Spleen (tissue), 11 donors: ENCODE data around the gene S1PR4. TPM values are rescaled to one million over a fixed set of nuclear protein-coding genes. Genes with fewer than 3 reads are reported as not detected.

Experiments
- DNase-seq: peaks from one replicate; pipeline ENCODE4 v3.0.0-alpha.2; 2020
- H3K27ac ChIP-seq, 8 donors: fragments of 200-600 bp; sonication (generic) in 7 of 8; 1 replicate in 4 of 8; 2 replicates in 4 of 8; pipeline versions ENCODE4 v1.5.0 to v1.8.0; 2016 to 2021; ENCODE audit warnings: inconsistent platforms in 4 of 8, mild to moderate bottlenecking in 4 of 8, moderate library complexity in 1 of 8
- H3K27me3 ChIP-seq, 7 donors: fragments of 200-600 bp; sonication (generic) in 6 of 7; replicated peaks in 1 of 7; 1 replicate in 4 of 7; 2 replicates in 3 of 7; pipeline versions ENCODE4 v1.5.0 to v1.8.0; 2016 to 2021; ENCODE audit warnings: inconsistent platforms in 3 of 7, mild to moderate bottlenecking in 1 of 7
- H3K36me3 ChIP-seq, 6 donors: fragments of 200-600 bp; sonication (generic) in 5 of 6; 1 replicate in 4 of 6; 2 replicates in 2 of 6; pipeline versions ENCODE4 v1.5.0 to v1.8.0; 2016 to 2021; ENCODE audit warnings: inconsistent platforms in 2 of 6
- H3K4me1 ChIP-seq, 6 donors: fragments of 200-600 bp; sonication (generic) in 5 of 6; 1 replicate in 3 of 6; 2 replicates in 3 of 6; pipeline versions ENCODE4 v1.5.0 to v1.8.0; 2016 to 2021; ENCODE audit warnings: inconsistent platforms in 3 of 6
- H3K4me3 ChIP-seq, 8 donors: fragments of 200-600 bp; sonication (generic) in 7 of 8; 1 replicate in 4 of 8; 2 replicates in 4 of 8; pipeline versions ENCODE4 v1.5.0 to v1.8.0; 2016 to 2021; ENCODE audit warnings: inconsistent platforms in 4 of 8, mild to moderate bottlenecking in 4 of 8, moderate library complexity in 2 of 8
- H3K9me3 ChIP-seq, 8 donors: fragments of 200-600 bp; sonication (generic) in 7 of 8; 1 replicate in 4 of 8; 2 replicates in 4 of 8; pipeline versions ENCODE4 v1.5.0 to v1.8.0; 2016 to 2021; ENCODE audit warnings: inconsistent platforms in 4 of 8
- CTCF ChIP-seq, 11 experiments: fragments of 200-600 bp in 7 of 11; fragments of 450-650 bp in 4 of 11; sonication (generic) in 4 of 11; IDR thresholded peaks in 8 of 11; conservative IDR thresholded peaks in 3 of 11; 1 replicate in 7 of 11; 2 replicates in 4 of 11; pipeline versions ENCODE4 v1.4.0 to v1.8.0; 2016 to 2021; ENCODE audit warnings: antibody characterized with exemption in 11 of 11, inconsistent platforms in 4 of 11, mild to moderate bottlenecking in 1 of 11
- POLR2A ChIP-seq, 3 donors: fragments of 450-650 bp; IDR thresholded peaks; one replicate each; pipeline ENCODE4 v1.5.1; 2017; ENCODE audit warnings: antibody characterized with exemption in 3 of 3, mild to moderate bottlenecking in 1 of 3
- POLR2AphosphoS5 ChIP-seq, 3 donors: sonication (generic); formaldehyde crosslinking; IDR thresholded peaks; one replicate each; pipeline ENCODE4 v1.5.1; 2017; ENCODE audit warnings: antibody characterized with exemption in 3 of 3
- WGBS, 5 donors: extraction: QIAGEN DNeasy Blood & Tissue Kit in 3 of 5; methylation state at CpG; one replicate each; pipeline versions ENCODE4 v1.1.5 to v1.1.7; 2013 to 2018; 5-methylcytosine and 5-hydroxymethylcytosine counted together
- intact Hi-C: fragments of 100-400 bp; cut with DNase I; formaldehyde crosslinking; loops from one replicate; pipeline ENCODE4 v1.15.0; 2023; ENCODE audit warnings: low total_unique reads
- polyA plus RNA-seq, 3 donors: library from polyadenylated mRNA; stranded (reverse); fragments of 200-250 nt; gene quantifications; one replicate each; pipeline ENCODE4 v1.2.1, GENCODE V29; 2013
- total RNA-seq, 7 donors: library from RNA; depleted of rRNA in 3 of 7; stranded (reverse); fragments of >200 nt in 3 of 7; fragmentation: NEBNext Ultra II Directional in 4 of 7; extraction: Animal tissue kit (Norgen Biotek cat#: 25700) in 4 of 7; gene quantifications; one replicate each; pipeline versions ENCODE4 v1.1.0 to v1.2.1, GENCODE V29; 2016 to 2021
- donor health status: healthy with polysubstance abuse.
- donor health status: DM: no; HTN: no; CAD: no; lungs with moderate emphysema.
- donor health status: DM: no; HTN: no; CAD: no.
- donor health status: Bipolar disorder and iron deficiency.
- donor health status: healthy.
- donor health status: DM: no; HTN: no; CAD: no.
- donor health status: DM: yes; HTN: yes; CAD: no.

Gene S1PR4
- total and polyA plus RNA-seq, 10 donors = 44.7 to 171 (median 62.0) TPM

GRCh38 chr19:3136684-3137055 lies 41.9 kb upstream of the S1PR4 start:
- TF ChIP-seq CTCF (IDR thresholded peaks at IDR 0.05 in 8 of 11, conservative IDR thresholded peaks at IDR 0.05 in 3 of 11) (no peak), POLR2A (IDR thresholded peaks at IDR 0.05) (no peak), POLR2AphosphoS5 (IDR thresholded peaks at IDR 0.05) (no peak)
- Histone ChIP-seq H3K9me3 (peaks cover 0 to 7% (median 0%) of the 10 kb centered on the region in 8 donors), H3K27ac (peak overlapping the region in 5 of 8 donors; percentile 57 to 89 (median 78)), H3K27me3 (peaks cover 0 to 23% (median 0%) of the 10 kb centered on the region in 7 donors), H3K4me3 (peak overlapping the region in 6 of 8 donors; percentile 20 to 64 (median 39)), H3K36me3 (no peaks in the 10 kb centered on the region), H3K4me1 (peaks cover 11 to 75% (median 33%) of the 10 kb centered on the region in 6 donors)
- DNase-seq = no peak
- 25 to 49% (median 36%) methylated on average over 9 to 16 of the region's 16 CpGs for WGBS, 5 donors
- intact Hi-C loops = no loop called here

- Histone ChIP-seq H3K4me1 (peaks cover 14 to 80% (median 37%) of the 10 kb centered on the region in 6 donors), H3K27me3 (peaks cover 0 to 23% (median 0%) of the 10 kb centered on the region in 7 donors), H3K4me3 (peak overlapping the region in 4 of 8 donors; percentile 38 to 64 (median 42)), H3K27ac (peak overlapping the region in 3 of 8 donors; percentile 78 to 89 (median 81)), H3K9me3 (peaks cover 0 to 7% (median 0%) of the 10 kb centered on the region in 8 donors), H3K36me3 (no peaks in the 10 kb centered on the region)
- intact Hi-C loops = no loop called here
- no peak for DNase-seq
- TF ChIP-seq CTCF (IDR thresholded peaks at IDR 0.05 in 8 of 11, conservative IDR thresholded peaks at IDR 0.05 in 3 of 11) (no peak), POLR2AphosphoS5 (IDR thresholded peaks at IDR 0.05) (no peak), POLR2A (IDR thresholded peaks at IDR 0.05) (no peak)
- WGBS, 5 donors = 23 to 49% (median 33%) methylated on average over 7 of the region's 7 CpGs
Observed at GRCh38 chr19:3137119-3137518, 41.5 kb upstream of the S1PR4 start.

GRCh38 chr19:3138268-3138667 lies 40.3 kb upstream of the S1PR4 start:
- H3K27ac ChIP-seq = no peak overlapping the region
- no peaks in the 10 kb centered on the region for H3K36me3 ChIP-seq
- no peak for DNase-seq
- peaks cover 0 to 7% (median 0%) of the 10 kb centered on the region in 8 donors for H3K9me3 ChIP-seq
- peaks cover 0 to 23% (median 0%) of the 10 kb centered on the region in 7 donors for H3K27me3 ChIP-seq
- WGBS, 5 donors = 53 to 78% (median 69%) methylated on average over 15 of the region's 15 CpGs
- TF ChIP-seq POLR2AphosphoS5 (IDR thresholded peaks at IDR 0.05) (no peak), POLR2A (IDR thresholded peaks at IDR 0.05) (no peak), CTCF (IDR thresholded peaks at IDR 0.05 in 8 of 11, conservative IDR thresholded peaks at IDR 0.05 in 3 of 11) (no peak)
- H3K4me3 ChIP-seq = no peak overlapping the region
- intact Hi-C loops = no loop called here
- H3K4me1 ChIP-seq = peaks cover 16 to 80% (median 43%) of the 10 kb centered on the region in 6 donors

- intact Hi-C loops = no loop called here
- peaks cover 11 to 63% (median 43%) of the 10 kb centered on the region in 6 donors for H3K4me1 ChIP-seq
- H3K4me3 ChIP-seq = no peak overlapping the region
- no peaks in the 10 kb centered on the region for H3K36me3 ChIP-seq
- H3K27ac ChIP-seq = peak overlapping the region in 5 of 8 donors; percentile 80 to 90 (median 84)
- peaks cover 0 to 7% (median 0%) of the 10 kb centered on the region in 8 donors for H3K9me3 ChIP-seq
- no peak for DNase-seq
- TF ChIP-seq POLR2A (IDR thresholded peaks at IDR 0.05) (no peak), CTCF (IDR thresholded peaks at IDR 0.05 in 8 of 11, conservative IDR thresholded peaks at IDR 0.05 in 3 of 11) (no peak), POLR2AphosphoS5 (IDR thresholded peaks at IDR 0.05) (no peak)
- H3K27me3 ChIP-seq = peaks cover 0 to 19% (median 0%) of the 10 kb centered on the region in 7 donors
Observed at GRCh38 chr19:3140667-3141038, 37.9 kb upstream of the S1PR4 start.
